Bronchial epithelial cell (primary cell): ENCODE data around the gene MRPL19. TPM values are rescaled to one million over a fixed set of nuclear protein-coding genes. Genes with fewer than 3 reads are reported as not detected.
"Not testable (repeated sequence)": the region's sequence is repeated elsewhere in the genome, so short reads cannot be mapped to it uniquely, and the experiment has no call there.

Experiments used
- DNase-seq: peaks from one replicate; pipeline ENCODE4 v3.0.0-alpha.2; 2010; ENCODE audit warnings: low read depth
- FAIRE-seq: peaks from 2 replicates; lab custom pipeline; 2011; peaks lifted over from hg19 to GRCh38; lab: Jason Lieb, UNC
- H3K27me3 ChIP-seq: 2 replicates; pipeline ENCODE4 v1.5.1; 2011; ENCODE audit warnings: low read length; ENCODE audit not compliant: control insufficient read depth, insufficient read depth
- H3K36me3 ChIP-seq: 2 replicates; pipeline ENCODE4 v1.5.1; 2011; ENCODE audit warnings: low read length; ENCODE audit not compliant: control insufficient read depth, insufficient read depth
- H3K4me3 ChIP-seq: 2 replicates; pipeline ENCODE4 v1.5.1; 2011; ENCODE audit warnings: mild to moderate bottlenecking, low read depth, low read length, control low read depth
- total RNA-seq: library from RNA; depleted of rRNA; stranded (reverse); fragments of >200 nt; gene quantifications from 2 replicates; pipeline ENCODE4 v1.2.1, GENCODE V29; 2014
- TF ChIP-seq, protein P1 (sequence below): IDR thresholded peaks from 2 replicates; pipeline ENCODE4 v1.5.1; 2011; ENCODE audit warnings: mild to moderate bottlenecking, moderate library complexity, low read length, control low read depth, inconsistent platforms; ENCODE audit not compliant: insufficient read depth, severe bottlenecking

The MRPL19 gene
- total RNA-seq, 1 donor from 2014 or later = 51.6 TPM

DNA sequence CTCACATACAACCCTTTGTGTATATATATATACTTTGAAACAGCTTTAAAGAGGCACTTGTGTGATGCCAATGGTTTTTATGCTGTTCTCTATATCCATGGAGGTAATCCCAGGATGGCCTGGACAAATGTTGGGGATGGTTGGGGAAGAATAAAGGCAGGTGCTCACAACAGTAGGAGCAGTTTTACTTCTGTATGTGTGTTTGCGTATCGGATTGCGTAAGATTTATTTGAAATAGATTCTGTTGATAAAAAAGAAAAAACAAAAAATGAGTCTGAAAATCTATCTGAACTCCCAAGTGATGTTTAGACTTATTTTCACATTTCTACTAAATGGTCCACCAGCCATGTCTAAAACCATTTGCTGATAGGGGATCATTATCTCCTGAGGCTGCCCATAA, 29.3 kb downstream of the MRPL19 start:
- TF ChIP-seq, protein P1, sequence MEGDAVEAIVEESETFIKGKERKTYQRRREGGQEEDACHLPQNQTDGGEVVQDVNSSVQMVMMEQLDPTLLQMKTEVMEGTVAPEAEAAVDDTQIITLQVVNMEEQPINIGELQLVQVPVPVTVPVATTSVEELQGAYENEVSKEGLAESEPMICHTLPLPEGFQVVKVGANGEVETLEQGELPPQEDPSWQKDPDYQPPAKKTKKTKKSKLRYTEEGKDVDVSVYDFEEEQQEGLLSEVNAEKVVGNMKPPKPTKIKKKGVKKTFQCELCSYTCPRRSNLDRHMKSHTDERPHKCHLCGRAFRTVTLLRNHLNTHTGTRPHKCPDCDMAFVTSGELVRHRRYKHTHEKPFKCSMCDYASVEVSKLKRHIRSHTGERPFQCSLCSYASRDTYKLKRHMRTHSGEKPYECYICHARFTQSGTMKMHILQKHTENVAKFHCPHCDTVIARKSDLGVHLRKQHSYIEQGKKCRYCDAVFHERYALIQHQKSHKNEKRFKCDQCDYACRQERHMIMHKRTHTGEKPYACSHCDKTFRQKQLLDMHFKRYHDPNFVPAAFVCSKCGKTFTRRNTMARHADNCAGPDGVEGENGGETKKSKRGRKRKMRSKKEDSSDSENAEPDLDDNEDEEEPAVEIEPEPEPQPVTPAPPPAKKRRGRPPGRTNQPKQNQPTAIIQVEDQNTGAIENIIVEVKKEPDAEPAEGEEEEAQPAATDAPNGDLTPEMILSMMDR = no peak
- DNase-seq (no peak), FAIRE-seq (no peak)
- H3K27me3 ChIP-seq = no peaks in the 10 kb centered on the region
- H3K4me3 ChIP-seq = no peak overlapping the region
- no peaks in the 10 kb centered on the region for H3K36me3 ChIP-seq

DNA sequence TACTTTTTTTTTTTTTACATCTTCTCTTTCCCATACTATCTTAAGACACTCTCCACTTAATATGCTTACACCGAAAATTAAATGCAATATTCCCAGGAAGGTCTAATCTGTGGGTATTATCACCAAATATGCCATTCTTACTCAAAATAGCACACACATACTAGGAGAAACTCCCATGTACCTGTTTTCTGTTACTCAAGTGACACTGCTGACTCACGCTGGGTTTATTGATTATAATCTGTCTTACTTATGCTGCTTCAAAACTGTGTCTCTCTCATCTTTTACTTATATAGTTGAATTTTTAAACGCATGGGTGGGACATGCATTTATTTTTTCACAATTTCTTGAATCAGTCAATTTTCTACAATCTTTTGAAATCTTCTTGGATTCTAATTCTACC, 29.9 kb downstream of the MRPL19 start:
- FAIRE-seq (no peak), DNase-seq (no peak)
- H3K4me3 ChIP-seq = no peak overlapping the region
- H3K36me3 ChIP-seq = no peaks in the 10 kb centered on the region
- no peaks in the 10 kb centered on the region for H3K27me3 ChIP-seq
- TF ChIP-seq, protein P1 = no peak

DNA sequence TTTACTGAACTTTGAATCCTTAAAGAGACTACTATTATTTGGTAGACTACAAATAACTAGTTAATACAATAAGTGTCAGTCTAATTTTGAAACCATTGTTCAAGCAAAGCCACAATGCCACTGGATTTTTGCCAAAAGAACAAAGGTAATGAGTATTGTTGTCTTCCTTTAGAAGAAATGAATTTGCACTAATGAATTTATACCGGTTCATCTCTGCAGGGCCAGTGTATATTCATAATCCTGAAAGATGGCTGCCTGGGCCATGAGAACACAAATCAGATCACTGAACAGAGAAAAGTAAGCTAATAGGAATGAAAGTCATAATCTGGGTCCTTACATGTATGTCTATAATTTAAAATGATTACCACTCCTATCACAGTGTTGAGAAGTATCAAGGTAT, 33.0 kb downstream of the MRPL19 start:
- no peak overlapping the region for H3K4me3 ChIP-seq
- TF ChIP-seq, protein P1 = no peak
- no peaks in the 10 kb centered on the region for H3K27me3 ChIP-seq
- peaks cover 1% of the 10 kb centered on the region for H3K36me3 ChIP-seq
- no peak for FAIRE-seq
- DNase-seq = no peak

DNA sequence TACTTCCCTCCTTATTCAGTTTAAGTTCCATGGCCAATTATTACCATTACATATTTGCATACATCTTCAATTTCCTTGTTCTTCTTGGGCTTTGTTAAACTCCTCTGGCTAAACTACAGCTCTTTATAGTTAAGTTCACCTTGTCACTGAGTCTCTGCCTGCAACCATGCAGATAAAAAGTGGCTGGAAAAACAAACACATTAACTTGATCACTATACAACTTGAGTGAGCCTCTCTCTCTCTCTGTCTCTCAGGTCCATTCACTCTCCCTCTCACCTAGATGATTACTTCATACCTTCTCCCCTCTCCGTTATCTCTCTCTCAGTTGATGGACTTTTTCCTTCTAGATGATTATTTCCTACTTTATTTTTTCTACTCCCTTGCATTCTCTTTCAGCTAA, 33.8 kb downstream of the MRPL19 start:
- TF ChIP-seq, protein P1 = no peak
- Histone ChIP-seq H3K27me3 (no peaks in the 10 kb centered on the region), H3K4me3 (no peak overlapping the region), H3K36me3 (peaks cover 1% of the 10 kb centered on the region)
- DNase-seq (no peak), FAIRE-seq (no peak)

DNA sequence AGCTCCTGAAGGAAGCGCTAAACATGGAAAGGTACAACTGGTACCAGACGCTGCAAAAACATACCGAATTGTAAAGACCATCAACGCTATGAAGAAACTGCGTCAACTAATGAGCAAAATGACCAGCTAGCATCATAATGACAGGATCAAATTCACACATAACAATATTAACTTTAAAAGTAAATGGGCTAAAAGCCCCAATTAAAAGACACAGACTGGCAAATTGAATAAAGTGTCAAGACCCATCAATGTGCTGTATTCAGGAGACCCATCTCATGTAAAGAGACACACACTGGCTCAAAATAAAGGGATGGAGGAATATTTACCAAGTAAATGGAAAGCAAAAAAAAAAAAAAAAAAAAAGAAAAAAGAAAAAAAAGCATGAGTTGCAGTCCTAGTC, 36.8 kb downstream of the MRPL19 start:
- not testable (repeated sequence) for H3K36me3 ChIP-seq, FAIRE-seq, H3K4me3 ChIP-seq, DNase-seq, H3K27me3 ChIP-seq

DNA sequence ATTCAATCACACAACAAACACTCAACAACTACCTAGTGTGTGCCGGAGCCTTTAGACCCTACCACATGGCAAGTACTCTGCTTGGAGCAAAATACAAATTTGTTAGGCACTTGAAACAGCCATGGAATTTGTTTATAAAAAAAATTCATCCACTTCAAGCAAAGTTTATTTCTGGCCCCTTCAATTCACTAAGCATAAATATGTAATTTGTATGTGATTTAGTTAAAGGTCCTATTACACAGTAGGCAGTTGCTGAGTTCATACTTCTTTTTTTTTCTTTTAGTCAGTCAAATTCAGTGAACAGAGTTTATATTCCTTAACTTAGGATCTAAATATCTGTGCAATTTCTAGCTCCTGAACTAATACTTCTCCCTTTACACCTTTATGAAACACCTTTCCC, 41.6 kb downstream of the MRPL19 start:
- FAIRE-seq (no peak), DNase-seq (no peak)
- Histone ChIP-seq H3K4me3 (no peak overlapping the region), H3K36me3 (no peaks in the 10 kb centered on the region), H3K27me3 (no peaks in the 10 kb centered on the region)
- TF ChIP-seq, protein P1 = no peak
